Measurements from ENCODE around the gene CD163L1.

GRCh38 chr12:7483343-7483742 lies 39.4 kb upstream of the CD163L1 start:
- TF ChIP-seq CTCF (IDR thresholded peaks at IDR 0.05): no peak
- no peak for TF ChIP-seq EZH2 (IDR thresholded peaks at IDR 0.05)
- TF ChIP-seq EZH2phosphoT487 (IDR thresholded peaks at IDR 0.05): no peak

Measured in neural progenitor cell (in vitro differentiated cells).